Liver (tissue), 3 donors: ENCODE measurements around the gene ADGRV1.
"Not testable (repeated sequence)": the region's sequence is repeated elsewhere in the genome, so short reads cannot be mapped to it uniquely, and the experiment has no call there.

Source experiments
- GABPA ChIP-seq, 2 donors: IDR thresholded peaks in 1 of 2; conservative IDR thresholded peaks in 1 of 2; 2 replicates each; pipeline ENCODE4 v1.6.1; 2016; ENCODE audit warnings: antibody characterized with exemption in 2 of 2, mild to moderate bottlenecking in 1 of 2, moderate library complexity in 1 of 2
- JUND ChIP-seq, 2 donors: IDR thresholded peaks; 2 replicates each; pipeline ENCODE4 v1.6.1; 2016; ENCODE audit warnings: antibody characterized with exemption in 2 of 2
- TAF1 ChIP-seq: conservative IDR thresholded peaks from 2 replicates; pipeline ENCODE4 v1.6.1; 2016; ENCODE audit warnings: antibody characterized with exemption, mild to moderate bottlenecking
- YY1 ChIP-seq: IDR thresholded peaks from 2 replicates; pipeline ENCODE4 v1.6.1; 2016; ENCODE audit warnings: antibody characterized with exemption, mild to moderate bottlenecking
- TF ChIP-seq, protein P1 (sequence below): fragments of 150-350 bp; IDR thresholded peaks from 2 replicates; pipeline ENCODE4 v1.5.1; 2017; ENCODE audit warnings: improper control_type of control experiment, low read depth, low read length; ENCODE audit not compliant: missing input control
- TF ChIP-seq, protein P2 (sequence below): IDR thresholded peaks from 2 replicates; pipeline ENCODE4 v1.6.1; 2016; ENCODE audit warnings: antibody characterized with exemption
- donor health status: healthy.
- donor health status: healthy.

DNA sequence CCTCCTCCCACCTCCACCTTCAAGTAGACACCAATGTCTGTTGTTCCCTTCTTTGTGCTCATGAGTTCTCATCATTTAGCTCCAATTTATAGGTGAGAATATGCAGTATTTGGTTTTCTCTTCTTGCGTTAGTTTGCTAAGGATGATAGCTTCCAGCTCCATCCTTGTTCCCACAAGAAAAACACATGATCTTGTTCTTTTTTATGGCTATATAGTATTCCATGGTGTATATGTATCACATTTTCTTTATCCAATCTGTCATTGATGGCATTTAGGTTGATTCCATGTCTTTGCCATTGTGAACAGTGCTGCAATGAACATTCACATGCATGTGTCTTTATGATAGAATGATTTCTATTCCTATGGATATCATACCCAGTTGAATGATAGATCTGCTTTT, 454.3 kb downstream of the ADGRV1 start:
- TF ChIP-seq JUND (IDR thresholded peaks at IDR 0.05); GABPA (IDR thresholded peaks at IDR 0.05 in 1 of 2, conservative IDR thresholded peaks at IDR 0.05 in 1 of 2); YY1; TAF1: not testable (repeated sequence)
- TF ChIP-seq, protein P1, sequence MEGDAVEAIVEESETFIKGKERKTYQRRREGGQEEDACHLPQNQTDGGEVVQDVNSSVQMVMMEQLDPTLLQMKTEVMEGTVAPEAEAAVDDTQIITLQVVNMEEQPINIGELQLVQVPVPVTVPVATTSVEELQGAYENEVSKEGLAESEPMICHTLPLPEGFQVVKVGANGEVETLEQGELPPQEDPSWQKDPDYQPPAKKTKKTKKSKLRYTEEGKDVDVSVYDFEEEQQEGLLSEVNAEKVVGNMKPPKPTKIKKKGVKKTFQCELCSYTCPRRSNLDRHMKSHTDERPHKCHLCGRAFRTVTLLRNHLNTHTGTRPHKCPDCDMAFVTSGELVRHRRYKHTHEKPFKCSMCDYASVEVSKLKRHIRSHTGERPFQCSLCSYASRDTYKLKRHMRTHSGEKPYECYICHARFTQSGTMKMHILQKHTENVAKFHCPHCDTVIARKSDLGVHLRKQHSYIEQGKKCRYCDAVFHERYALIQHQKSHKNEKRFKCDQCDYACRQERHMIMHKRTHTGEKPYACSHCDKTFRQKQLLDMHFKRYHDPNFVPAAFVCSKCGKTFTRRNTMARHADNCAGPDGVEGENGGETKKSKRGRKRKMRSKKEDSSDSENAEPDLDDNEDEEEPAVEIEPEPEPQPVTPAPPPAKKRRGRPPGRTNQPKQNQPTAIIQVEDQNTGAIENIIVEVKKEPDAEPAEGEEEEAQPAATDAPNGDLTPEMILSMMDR: not testable (repeated sequence)
- TF ChIP-seq, protein P2, sequence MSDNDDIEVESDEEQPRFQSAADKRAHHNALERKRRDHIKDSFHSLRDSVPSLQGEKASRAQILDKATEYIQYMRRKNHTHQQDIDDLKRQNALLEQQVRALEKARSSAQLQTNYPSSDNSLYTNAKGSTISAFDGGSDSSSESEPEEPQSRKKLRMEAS: not testable (repeated sequence)
